ENCODE measurements around the gene CGB7.
"Not testable (repeated sequence)": the region's sequence is repeated elsewhere in the genome, so short reads cannot be mapped to it uniquely, and the experiment has no call there.

Gene CGB7

GRCh38 chr19:49085868-49086232, 28.3 kb upstream of the CGB7 start:
- DNase-seq (ENCODE audit: low spot score in 2 of 2): no peak
- Mint-ChIP-seq H3K36me3 (peaks cover 12% of the 10 kb centered on the region), H3K9me3 (no peaks in the 10 kb centered on the region), H3K4me3 (peak overlapping the region; percentile 94), H3K27me3 (peaks cover 2% of the 10 kb centered on the region), H3K27ac (peak overlapping the region; percentile 77), H3K4me1 (peaks cover 14% of the 10 kb centered on the region)
- no peak for ATAC-seq (ENCODE audit: low read depth)

- Mint-ChIP-seq H3K4me1 (peaks cover 14% of the 10 kb centered on the region), H3K27ac (peak within 1 kb of the TSS; percentile 77), H3K27me3 (peaks cover 4% of the 10 kb centered on the region), H3K4me3 (peak within 1 kb of the TSS; percentile 94), H3K36me3 (peaks cover 9% of the 10 kb centered on the region), H3K9me3 (no peaks in the 10 kb centered on the region)
- DNase-seq (ENCODE audit: low spot score in 2 of 2): peak; percentile 97 to 99
- ATAC-seq (ENCODE audit: low read depth): peak; percentile 87
These were observed 27.7 kb upstream of the CGB7 start, which contains the start of gene SNRNP70 for GRCh38 chr19:49085020-49085867. Gene SNRNP70, plus strand, starts transcription at chr19:49085451. Its CDS starts 964 bp downstream, at chr19:49086415.

GRCh38 chr19:49084206-49085019, 26.9 kb upstream of the CGB7 start:
- Mint-ChIP-seq H3K27me3 (peaks cover 6% of the 10 kb centered on the region), H3K9me3 (no peaks in the 10 kb centered on the region), H3K36me3 (peaks cover 7% of the 10 kb centered on the region), H3K4me1 (peaks cover 14% of the 10 kb centered on the region), H3K4me3 (peak overlapping the region; percentile 94), H3K27ac (peak overlapping the region; percentile 77)
- no peak for DNase-seq (ENCODE audit: low spot score in 2 of 2)
- ATAC-seq (ENCODE audit: low read depth): no peak

GRCh38 chr19:49081273-49081672, 23.7 kb upstream of the CGB7 start:
- H3K9me3 Mint-ChIP-seq: no peaks in the 10 kb centered on the region
- H3K27me3 Mint-ChIP-seq: peaks cover 8% of the 10 kb centered on the region
- H3K27ac Mint-ChIP-seq: no peak overlapping the region
- peaks cover 4% of the 10 kb centered on the region for H3K4me1 Mint-ChIP-seq
- H3K4me3 Mint-ChIP-seq: no peak overlapping the region
- no peak for ATAC-seq (ENCODE audit: low read depth)
- H3K36me3 Mint-ChIP-seq: no peaks in the 10 kb centered on the region
- no peak for DNase-seq (ENCODE audit: low spot score in 2 of 2)

- ATAC-seq (ENCODE audit: low read depth) (no peak), DNase-seq (ENCODE audit: low spot score in 2 of 2) (no peak)
- Mint-ChIP-seq H3K4me3 (no peak overlapping the region), H3K9me3 (no peaks in the 10 kb centered on the region), H3K36me3 (no peaks in the 10 kb centered on the region), H3K4me1 (peaks cover 2% of the 10 kb centered on the region), H3K27me3 (peaks cover 12% of the 10 kb centered on the region), H3K27ac (no peak overlapping the region)
These were observed 22.8 kb upstream of the CGB7 start for GRCh38 chr19:49080392-49080791.

- H3K36me3 Mint-ChIP-seq; ATAC-seq (ENCODE audit: low read depth); H3K4me1 Mint-ChIP-seq; H3K4me3 Mint-ChIP-seq; DNase-seq (ENCODE audit: low spot score in 2 of 2); H3K9me3 Mint-ChIP-seq; H3K27ac Mint-ChIP-seq: not testable (repeated sequence)
- H3K27me3 Mint-ChIP-seq: peaks cover 25% of the 10 kb centered on the region
These were observed 17.3 kb upstream of the CGB7 start for GRCh38 chr19:49074869-49075268.

GRCh38 chr19:49073514-49074378, 16.2 kb upstream of the CGB7 start:
- H3K27ac Mint-ChIP-seq: no peak overlapping the region
- DNase-seq (ENCODE audit: low spot score in 2 of 2) (no peak), ATAC-seq (ENCODE audit: low read depth) (no peak)
- H3K36me3 Mint-ChIP-seq: peaks cover 8% of the 10 kb centered on the region
- peaks cover 34% of the 10 kb centered on the region for H3K27me3 Mint-ChIP-seq
- H3K4me3 Mint-ChIP-seq: no peak overlapping the region
- H3K9me3 Mint-ChIP-seq: peaks cover 1% of the 10 kb centered on the region
- H3K4me1 Mint-ChIP-seq: peaks cover 5% of the 10 kb centered on the region

- Mint-ChIP-seq H3K9me3 (peaks cover 1% of the 10 kb centered on the region), H3K27me3 (peaks cover 41% of the 10 kb centered on the region), H3K4me3 (no peak overlapping the region), H3K4me1 (peaks cover 5% of the 10 kb centered on the region), H3K36me3 (peaks cover 8% of the 10 kb centered on the region), H3K27ac (no peak overlapping the region)
- no peak for DNase-seq (ENCODE audit: low spot score in 2 of 2)
- ATAC-seq (ENCODE audit: low read depth): no peak
These were observed 14.5 kb upstream of the CGB7 start for GRCh38 chr19:49071860-49072547.

- H3K27ac Mint-ChIP-seq: no peak overlapping the region
- H3K4me3 Mint-ChIP-seq: no peak overlapping the region
- ATAC-seq (ENCODE audit: low read depth) (no peak), DNase-seq (ENCODE audit: low spot score in 2 of 2) (no peak)
- H3K9me3 Mint-ChIP-seq: peaks cover 1% of the 10 kb centered on the region
- peaks cover 8% of the 10 kb centered on the region for H3K4me1 Mint-ChIP-seq
- peaks cover 45% of the 10 kb centered on the region for H3K27me3 Mint-ChIP-seq
- H3K36me3 Mint-ChIP-seq: peaks cover 8% of the 10 kb centered on the region
These were observed 12.9 kb upstream of the CGB7 start for GRCh38 chr19:49070416-49070815.

GRCh38 chr19:49069026-49069425, 11.5 kb upstream of the CGB7 start:
- peaks cover 41% of the 10 kb centered on the region for H3K27me3 Mint-ChIP-seq
- H3K4me3 Mint-ChIP-seq: no peak overlapping the region
- DNase-seq (ENCODE audit: low spot score in 2 of 2): no peak
- H3K36me3 Mint-ChIP-seq: peaks cover 8% of the 10 kb centered on the region
- H3K27ac Mint-ChIP-seq: no peak overlapping the region
- H3K4me1 Mint-ChIP-seq: peaks cover 10% of the 10 kb centered on the region
- no peak for ATAC-seq (ENCODE audit: low read depth)
- H3K9me3 Mint-ChIP-seq: peaks cover 1% of the 10 kb centered on the region

GRCh38 chr19:49067554-49067953, 10.0 kb upstream of the CGB7 start:
- Mint-ChIP-seq H3K4me3 (no peak overlapping the region), H3K27me3 (peaks cover 34% of the 10 kb centered on the region), H3K9me3 (no peaks in the 10 kb centered on the region), H3K36me3 (peaks cover 7% of the 10 kb centered on the region), H3K4me1 (peaks cover 4% of the 10 kb centered on the region), H3K27ac (no peak overlapping the region)
- ATAC-seq (ENCODE audit: low read depth): no peak
- DNase-seq (ENCODE audit: low spot score in 2 of 2): no peak

GRCh38 chr19:49065905-49066512, 8.5 kb upstream of the CGB7 start:
- peaks cover 4% of the 10 kb centered on the region for H3K4me1 Mint-ChIP-seq
- H3K27ac Mint-ChIP-seq: no peak overlapping the region
- peaks cover 7% of the 10 kb centered on the region for H3K36me3 Mint-ChIP-seq
- H3K27me3 Mint-ChIP-seq: peaks cover 38% of the 10 kb centered on the region
- DNase-seq (ENCODE audit: low spot score in 2 of 2): no peak
- no peak for ATAC-seq (ENCODE audit: low read depth)
- H3K9me3 Mint-ChIP-seq: no peaks in the 10 kb centered on the region
- H3K4me3 Mint-ChIP-seq: no peak overlapping the region

Data from memory B cell (primary cell).